AG09309 (cell line): ENCODE measurements around the gene APOOL.
"Not testable (repeated sequence)": the region's sequence is repeated elsewhere in the genome, so short reads cannot be mapped to it uniquely, and the experiment has no call there.

Source experiments
- DNase-seq: peaks from one replicate; pipeline ENCODE4 v3.0.0-alpha.2; 2010; ENCODE audit warnings: low read depth
- H3K4me3 ChIP-seq: 2 replicates; pipeline ENCODE4 v1.5.1; 2011; ENCODE audit warnings: mild to moderate bottlenecking, low read depth, low read length, moderate library complexity; ENCODE audit not compliant: control insufficient read depth
- TF ChIP-seq, protein P1 (sequence below): IDR thresholded peaks from 2 replicates; pipeline ENCODE4 v1.5.1; 2011; ENCODE audit warnings: mild to moderate bottlenecking, low read depth, low read length, inconsistent platforms; ENCODE audit not compliant: insufficient read depth, control insufficient read depth; ENCODE audit errors: missing control alignments

Gene APOOL, protein sequence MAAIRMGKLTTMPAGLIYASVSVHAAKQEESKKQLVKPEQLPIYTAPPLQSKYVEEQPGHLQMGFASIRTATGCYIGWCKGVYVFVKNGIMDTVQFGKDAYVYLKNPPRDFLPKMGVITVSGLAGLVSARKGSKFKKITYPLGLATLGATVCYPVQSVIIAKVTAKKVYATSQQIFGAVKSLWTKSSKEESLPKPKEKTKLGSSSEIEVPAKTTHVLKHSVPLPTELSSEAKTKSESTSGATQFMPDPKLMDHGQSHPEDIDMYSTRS

DNA sequence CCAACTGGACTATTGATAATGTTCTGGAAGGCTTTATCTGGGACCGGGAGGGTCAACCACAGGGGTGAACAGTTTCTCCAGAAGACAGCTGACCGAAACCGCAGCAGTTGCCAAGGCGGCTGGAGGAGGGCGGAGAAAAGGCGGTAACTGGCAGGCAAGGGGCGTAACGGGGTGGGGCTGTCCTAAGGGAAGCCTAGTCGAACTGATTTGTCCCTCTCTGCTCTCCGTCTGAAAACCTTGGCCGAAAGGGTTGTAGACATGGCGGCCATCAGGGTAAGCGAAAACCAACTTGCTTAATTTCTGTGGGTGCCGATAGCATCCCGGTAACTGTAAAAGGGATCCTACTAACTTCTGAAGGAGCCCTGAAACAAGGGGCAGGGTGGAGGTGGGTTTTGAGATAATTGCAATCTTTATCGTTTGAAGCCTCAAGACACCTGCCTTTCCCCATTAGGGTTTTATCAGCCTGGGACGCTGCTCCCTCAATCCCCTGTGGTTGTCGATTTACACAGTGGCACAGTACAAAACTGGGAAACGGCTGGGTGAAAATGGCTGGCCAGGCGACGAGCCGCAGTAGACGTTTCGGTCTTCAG is at the start of gene APOOL:
Gene APOOL (plus strand): TSS at position 223 of the 590 bp plus-strand sequence. CDS start 36 bp downstream, at position 259.
- TF ChIP-seq, protein P1, sequence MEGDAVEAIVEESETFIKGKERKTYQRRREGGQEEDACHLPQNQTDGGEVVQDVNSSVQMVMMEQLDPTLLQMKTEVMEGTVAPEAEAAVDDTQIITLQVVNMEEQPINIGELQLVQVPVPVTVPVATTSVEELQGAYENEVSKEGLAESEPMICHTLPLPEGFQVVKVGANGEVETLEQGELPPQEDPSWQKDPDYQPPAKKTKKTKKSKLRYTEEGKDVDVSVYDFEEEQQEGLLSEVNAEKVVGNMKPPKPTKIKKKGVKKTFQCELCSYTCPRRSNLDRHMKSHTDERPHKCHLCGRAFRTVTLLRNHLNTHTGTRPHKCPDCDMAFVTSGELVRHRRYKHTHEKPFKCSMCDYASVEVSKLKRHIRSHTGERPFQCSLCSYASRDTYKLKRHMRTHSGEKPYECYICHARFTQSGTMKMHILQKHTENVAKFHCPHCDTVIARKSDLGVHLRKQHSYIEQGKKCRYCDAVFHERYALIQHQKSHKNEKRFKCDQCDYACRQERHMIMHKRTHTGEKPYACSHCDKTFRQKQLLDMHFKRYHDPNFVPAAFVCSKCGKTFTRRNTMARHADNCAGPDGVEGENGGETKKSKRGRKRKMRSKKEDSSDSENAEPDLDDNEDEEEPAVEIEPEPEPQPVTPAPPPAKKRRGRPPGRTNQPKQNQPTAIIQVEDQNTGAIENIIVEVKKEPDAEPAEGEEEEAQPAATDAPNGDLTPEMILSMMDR, result no peak
- DNase-seq, result peak; percentile 37
- peak within 1 kb of the TSS; percentile 72 for H3K4me3 ChIP-seq

DNA sequence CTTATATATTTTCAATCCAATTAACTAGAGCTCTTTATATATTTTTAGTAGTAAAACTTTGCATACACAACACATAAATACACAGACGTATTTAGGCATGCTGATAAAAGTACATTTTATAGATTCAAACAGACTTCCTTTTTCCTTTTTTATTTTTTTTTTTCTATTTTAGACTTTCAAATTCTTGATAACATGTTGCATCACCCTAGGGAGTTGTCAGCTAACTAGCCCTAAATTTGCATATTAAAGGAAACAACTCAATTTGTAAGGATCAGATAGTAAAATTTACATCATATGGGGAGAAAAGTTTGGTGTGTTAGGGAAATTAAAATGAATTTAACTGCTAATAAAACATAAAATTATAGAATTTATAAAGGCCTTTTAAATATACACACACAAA is 47.4 kb upstream of the APOOL start:
- H3K4me3 ChIP-seq, result no peak overlapping the region
- no peak for DNase-seq
- TF ChIP-seq, protein P1, result no peak

DNA sequence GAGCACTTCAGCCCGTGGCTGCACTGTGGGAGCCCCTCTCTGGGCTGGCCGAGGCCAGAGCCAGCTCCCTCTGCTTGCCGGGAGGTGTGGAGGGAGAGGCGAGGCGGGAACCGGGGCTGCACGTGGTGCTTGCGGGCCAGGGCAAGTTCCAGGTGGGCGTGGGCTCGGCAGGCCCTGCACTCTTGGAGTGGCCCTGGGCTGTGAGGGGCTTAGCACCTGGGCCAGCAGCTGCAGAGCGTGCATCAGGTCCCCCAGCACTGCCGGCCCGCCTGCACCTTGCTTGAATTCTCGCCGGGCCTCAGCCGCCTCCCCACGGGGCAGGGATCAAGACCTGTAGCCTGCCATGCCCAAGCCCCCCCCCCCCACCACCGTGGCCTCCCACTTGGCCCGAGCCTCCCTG is 28.9 kb upstream of the APOOL start:
- TF ChIP-seq, protein P1, result no peak
- DNase-seq, result no peak

DNA sequence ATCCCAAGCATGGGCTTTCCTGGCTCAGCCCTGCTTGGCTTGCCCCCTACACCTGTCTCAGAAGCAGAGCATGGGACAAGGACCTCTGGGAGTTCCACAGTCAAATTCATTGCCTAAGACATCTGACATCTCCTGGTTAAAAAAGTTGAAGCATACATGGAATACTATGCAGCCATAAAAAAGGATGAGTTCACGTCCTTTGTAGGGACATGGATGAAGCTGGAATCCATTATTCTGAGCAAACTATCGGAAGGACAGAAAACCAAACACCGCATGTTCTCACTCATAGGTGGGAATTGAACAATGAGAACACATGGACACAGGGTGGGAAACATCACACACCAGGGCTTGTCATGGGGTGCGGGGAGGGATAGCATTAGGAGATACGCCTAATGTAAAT is 11.9 kb upstream of the APOOL start:
- not testable (repeated sequence) for DNase-seq

More for the DNA sequence above, 28.9 kb upstream of the APOOL start:
- H3K4me3 ChIP-seq, result no peak overlapping the region

DNA sequence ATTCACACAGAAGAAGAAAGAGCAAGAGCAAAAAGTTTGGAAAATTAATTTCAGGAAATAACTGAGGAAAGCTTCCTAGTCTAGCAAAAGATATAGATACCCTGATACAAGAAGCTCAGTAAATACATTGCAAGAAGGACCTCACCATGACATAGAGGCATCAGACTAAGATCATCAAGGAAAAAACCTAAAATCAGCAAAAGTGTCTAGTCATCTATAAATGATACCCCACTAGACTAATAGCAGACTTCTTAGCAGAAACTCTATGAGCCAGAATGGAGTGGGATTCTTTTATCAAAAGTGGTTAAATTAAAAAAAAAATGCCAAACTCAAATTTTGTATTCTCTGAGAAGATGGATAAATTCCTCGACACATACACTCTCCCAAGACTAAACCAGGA is 10.5 kb upstream of the APOOL start:
- H3K4me3 ChIP-seq, result no peak overlapping the region
- TF ChIP-seq, protein P1, result no peak
- no peak for DNase-seq

More for the DNA sequence above, 11.9 kb upstream of the APOOL start:
- H3K4me3 ChIP-seq, result not testable (repeated sequence)

DNA sequence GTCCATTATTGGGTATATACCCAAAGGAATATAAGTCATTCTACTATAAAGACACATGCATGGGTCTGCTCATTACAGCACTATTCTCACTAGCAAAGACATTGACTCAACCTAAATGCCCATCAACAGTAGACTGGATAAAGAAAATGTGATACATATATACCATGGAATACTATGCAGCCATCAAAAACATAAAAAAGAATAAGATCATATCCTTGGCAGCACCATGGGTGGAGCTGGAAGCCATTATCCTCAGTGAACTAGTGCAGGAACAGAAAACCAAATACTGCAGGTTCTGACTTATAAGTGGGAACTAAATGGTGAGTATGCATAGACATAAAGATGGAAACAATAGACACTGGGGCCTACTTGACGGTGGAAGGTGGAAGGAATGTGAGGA is 2.3 kb upstream of the APOOL start:
- TF ChIP-seq, protein P1, result no peak
- no peak overlapping the region for H3K4me3 ChIP-seq
- DNase-seq, result no peak

DNA sequence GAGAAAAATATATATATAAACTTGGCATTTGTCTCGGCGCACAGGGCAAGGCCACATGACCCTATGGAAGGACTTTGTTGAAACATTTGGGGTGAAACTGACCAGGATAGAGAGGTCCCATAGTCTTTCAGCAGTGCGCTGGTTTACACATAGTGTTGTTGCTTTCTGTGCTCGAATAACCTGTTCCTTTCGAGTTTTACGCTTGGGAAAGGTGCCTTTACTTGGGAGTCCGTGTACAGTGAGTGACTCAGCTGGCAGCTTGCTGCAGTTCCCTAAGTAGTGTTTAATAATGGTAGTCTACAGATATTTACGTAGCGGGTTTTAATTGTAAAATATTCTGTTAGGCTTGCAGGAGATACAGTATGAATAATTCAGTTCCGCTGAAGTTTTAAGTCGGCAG is 578 bp downstream of the APOOL start:
- TF ChIP-seq, protein P1, result no peak
- peak overlapping the region; percentile 72 for H3K4me3 ChIP-seq
- DNase-seq, result no peak
